MCF 10A (cell line): Measurements from ENCODE around the gene RAB19. TPM values are rescaled to one million over a fixed set of nuclear protein-coding genes. Genes with fewer than 3 reads are reported as not detected.

Experiments
- BruUV-seq: library from RNA; stranded (reverse); fragments of 400-500 nt; replicated peaks from 2 replicates; lab custom pipeline; 2021; lab: Mats Ljungman, UMichigan
- CTCF ChIA-PET: fragments of 300-600 bp; sonication (Branson Sonifier 250); formaldehyde crosslinking; extraction: SDS; loops from one replicate; lab custom pipeline; 2021; ENCODE audit warnings: antibody characterized with exemption, inconsistent platforms; lab: Yijun Ruan, JAX
- POLR2A ChIA-PET: fragments of 300-600, 350-650 bp; sonication (Branson Sonifier 250); formaldehyde crosslinking; extraction: SDS; loops from one replicate; lab custom pipeline; 2020; ENCODE audit warnings: antibody characterized with exemption, inconsistent platforms; lab: Yijun Ruan, JAX
- DNase-seq: peaks from one replicate; pipeline ENCODE4 v3.0.0-alpha.2; 2018; ENCODE audit not compliant: unreplicated experiment
- H3K27ac Mint-ChIP-seq: one replicate; pipeline ENCODE4 v1.8.0; 2022; ENCODE audit warnings: mild to moderate bottlenecking, low read depth, mixed read lengths; ENCODE audit not compliant: unreplicated experiment
- H3K27me3 Mint-ChIP-seq: one replicate; pipeline ENCODE4 v1.8.0; 2022; ENCODE audit warnings: mixed read lengths; ENCODE audit not compliant: insufficient read depth, unreplicated experiment
- H3K36me3 Mint-ChIP-seq: one replicate; pipeline ENCODE4 v1.8.0; 2022; ENCODE audit warnings: mild to moderate bottlenecking, moderate library complexity, mixed read lengths; ENCODE audit not compliant: insufficient read depth, unreplicated experiment
- H3K4me1 Mint-ChIP-seq: one replicate; pipeline ENCODE4 v1.8.0; 2022; ENCODE audit warnings: mixed read lengths; ENCODE audit not compliant: insufficient read depth, unreplicated experiment
- H3K4me3 Mint-ChIP-seq: one replicate; pipeline ENCODE4 v1.8.0; 2022; ENCODE audit warnings: mild to moderate bottlenecking, moderate library complexity, mixed read lengths; ENCODE audit not compliant: unreplicated experiment
- H3K9me3 Mint-ChIP-seq: one replicate; pipeline ENCODE4 v1.8.0; 2022; ENCODE audit warnings: mixed read lengths; ENCODE audit not compliant: unreplicated experiment
- CTCF ChIP-seq: fragments of 200-600 bp; IDR thresholded peaks from one replicate; pipeline ENCODE4 v1.8.0; 2022; ENCODE audit warnings: antibody characterized with exemption, mild to moderate bottlenecking; ENCODE audit not compliant: unreplicated experiment
- intact Hi-C: fragments of 100-400 bp; cut with micrococcal nuclease; formaldehyde crosslinking; loops from 2 replicates; pipeline ENCODE4 v1.14.1; 2022
- total RNA-seq: library from RNA; stranded (reverse); gene quantifications from 2 replicates; pipeline ENCODE4 v1.2.3, GENCODE V29; 2022

RAB19 gene
- total RNA-seq, 1 experiment from 2014 or later: not detected

GRCh38 chr7:140433396-140433795, 29.5 kb downstream of the RAB19 start:
- TF ChIP-seq CTCF: no peak
- BruUV-seq: no TSS peak
- no peak for DNase-seq
- no peaks in the 10 kb centered on the region for H3K9me3 Mint-ChIP-seq
- CTCF ChIA-PET: interaction anchor here (1.0 kb wide), 1 partner anchor 102 kb away, joined by 4 read pairs; no protein-coding TSS in a partner anchor
- H3K36me3 Mint-ChIP-seq: no peaks in the 10 kb centered on the region
- intact Hi-C loops: no loop called here
- POLR2A ChIA-PET: interaction anchor here (0.6 kb wide), 1 partner anchor 164 kb away, joined by 3 read pairs; no protein-coding TSS in a partner anchor
- H3K27ac Mint-ChIP-seq: no peak overlapping the region
- H3K4me3 Mint-ChIP-seq: no peak overlapping the region
- no peaks in the 10 kb centered on the region for H3K4me1 Mint-ChIP-seq
- no peaks in the 10 kb centered on the region for H3K27me3 Mint-ChIP-seq

DNA sequence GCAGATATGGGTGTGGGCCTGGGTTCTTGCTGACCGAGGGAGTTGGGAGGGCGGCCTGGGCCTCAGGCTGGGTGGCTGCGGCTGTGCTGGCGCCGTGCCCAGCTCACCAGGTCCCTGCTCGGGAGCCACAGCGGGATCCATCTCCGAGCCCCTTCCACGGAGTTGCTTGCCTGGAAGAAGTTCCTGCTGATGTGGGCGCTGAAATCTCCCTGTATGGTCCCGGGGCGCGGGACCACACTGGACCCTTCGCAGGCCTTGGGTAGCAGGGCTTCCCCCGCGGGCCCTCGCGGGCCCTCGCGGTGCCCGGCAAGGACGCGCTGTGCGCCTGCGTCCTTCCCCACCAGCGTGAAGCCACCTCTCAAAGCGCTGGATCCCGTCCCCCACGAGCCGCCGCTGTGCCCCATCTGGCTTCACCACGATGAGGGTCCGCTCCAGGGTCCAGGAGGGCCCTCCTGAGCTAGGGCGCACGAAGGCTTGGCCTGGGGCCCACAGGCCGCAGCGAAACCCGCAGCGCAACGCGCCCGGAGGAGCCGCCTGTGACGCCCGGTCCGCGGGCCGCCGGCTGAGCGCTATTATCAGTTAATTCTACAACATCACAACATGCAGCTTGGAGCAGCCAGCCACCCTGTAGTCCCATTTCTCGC, 31.5 kb downstream of the RAB19 start:
- Mint-ChIP-seq H3K9me3 (no peaks in the 10 kb centered on the region), H3K27ac (no peak overlapping the region), H3K36me3 (no peaks in the 10 kb centered on the region), H3K4me3 (no peak overlapping the region), H3K4me1 (no peaks in the 10 kb centered on the region), H3K27me3 (no peaks in the 10 kb centered on the region)
- no peak for DNase-seq
- ChIA-PET CTCF (no interaction called here), POLR2A (no interaction called here)
- no peak for TF ChIP-seq CTCF
- BruUV-seq: no TSS peak
- intact Hi-C loops: no loop called here

DNA sequence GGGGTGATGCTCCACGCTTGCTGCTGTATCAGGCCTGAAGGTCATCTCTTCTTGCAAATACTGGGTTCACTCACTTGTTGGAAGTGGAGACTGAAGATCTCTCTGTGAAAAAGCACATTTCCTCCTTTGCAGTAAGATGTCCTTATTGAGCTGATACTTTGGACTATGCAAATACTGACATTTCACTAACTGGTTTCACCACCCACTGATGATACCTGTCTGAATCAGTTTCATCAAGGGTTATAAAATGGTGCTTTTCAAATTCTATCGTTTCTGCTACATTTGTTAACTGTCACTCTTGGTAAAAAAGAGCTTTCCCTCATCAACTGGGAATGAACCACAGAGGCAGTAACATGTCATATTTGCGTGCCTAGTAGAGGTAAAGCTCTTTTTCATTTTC, 35.5 kb downstream of the RAB19 start:
- Mint-ChIP-seq H3K4me3 (no peak overlapping the region), H3K27me3 (no peaks in the 10 kb centered on the region), H3K36me3 (no peaks in the 10 kb centered on the region), H3K9me3 (no peaks in the 10 kb centered on the region), H3K27ac (no peak overlapping the region), H3K4me1 (no peaks in the 10 kb centered on the region)
- TF ChIP-seq CTCF: no peak
- ChIA-PET CTCF (interaction anchor here (0.6 kb wide), 1 partner anchor 55 kb away, joined by 4 read pairs; no protein-coding TSS in a partner anchor), POLR2A (interaction anchor here (1.5 kb wide), 1 partner anchor 10 kb away, joined by 6 read pairs; no protein-coding TSS in a partner anchor)
- intact Hi-C loops: no loop called here
- BruUV-seq: no TSS peak
- DNase-seq: no peak

GRCh38 chr7:140440593-140440992, 36.7 kb downstream of the RAB19 start:
- no peaks in the 10 kb centered on the region for H3K27me3 Mint-ChIP-seq
- ChIA-PET POLR2A (interaction anchor here (1.5 kb wide), 1 partner anchor 9 kb away, joined by 6 read pairs; no protein-coding TSS in a partner anchor), CTCF (interaction anchor here (1.0 kb wide), 1 partner anchor 36 kb away, joined by 4 read pairs; no protein-coding TSS in a partner anchor)
- DNase-seq: no peak
- no peak overlapping the region for H3K4me3 Mint-ChIP-seq
- H3K27ac Mint-ChIP-seq: no peak overlapping the region
- no peaks in the 10 kb centered on the region for H3K4me1 Mint-ChIP-seq
- intact Hi-C loops: no loop called here
- no peaks in the 10 kb centered on the region for H3K36me3 Mint-ChIP-seq
- no peak for TF ChIP-seq CTCF
- no peaks in the 10 kb centered on the region for H3K9me3 Mint-ChIP-seq
- BruUV-seq: no TSS peak
